Right lobe of liver (tissue), 6 donors: ENCODE measurements around the gene ST6GALNAC6. TPM values are rescaled to one million over a fixed set of nuclear protein-coding genes. Genes with fewer than 3 reads are reported as not detected.

Source experiments
- ATAC-seq, 4 donors: fragments of 200-7000 bp; cut with Tn5 transposase; one replicate each; pipeline ENCODE4 v1.9.1; 2020; ENCODE audit warnings: mild to moderate bottlenecking in 4 of 4, moderate library complexity in 4 of 4
- DNase-seq, 3 donors: peaks; one replicate each; pipeline ENCODE4 v3.0.0-alpha.2; 2020
- H3K27ac ChIP-seq, 3 donors: fragments of 200-600 bp; one replicate each; pipeline ENCODE4 v1.8.0; 2022
- H3K27me3 ChIP-seq, 2 donors: fragments of 200-600 bp; one replicate each; pipeline ENCODE4 v1.8.0; 2022
- H3K36me3 ChIP-seq, 4 donors: fragments of 200-600 bp; sonication (generic) in 1 of 4; one replicate each; pipeline versions ENCODE4 v1.5.1 to v1.8.0; 2017 to 2022; ENCODE audit warnings: control low read depth in 1 of 4
- H3K4me1 ChIP-seq, 4 donors: fragments of 200-600 bp; sonication (generic) in 1 of 4; one replicate each; pipeline versions ENCODE4 v1.5.1 to v1.8.0; 2017 to 2022; ENCODE audit warnings: control low read depth in 1 of 4
- H3K4me3 ChIP-seq, 3 donors: fragments of 200-600 bp; one replicate each; pipeline ENCODE4 v1.8.0; 2022
- H3K9me3 ChIP-seq, 4 donors: fragments of 200-600 bp; sonication (generic) in 1 of 4; one replicate each; pipeline versions ENCODE4 v1.5.1 to v1.8.0; 2017 to 2022; ENCODE audit warnings: control low read depth in 1 of 4
- POLR2A ChIP-seq: fragments of 450-650 bp; IDR thresholded peaks from one replicate; pipeline ENCODE4 v1.6.1; 2017; ENCODE audit warnings: antibody characterized with exemption, mild to moderate bottlenecking
- WGBS: methylation state at CpG from one replicate; pipeline ENCODE4 v1.1.6; 2018; ENCODE audit warnings: low coverage, low lambda C conversion rate; ENCODE audit not compliant: insufficient coverage; ENCODE audit errors: missing lambda C conversion rate; 5-methylcytosine and 5-hydroxymethylcytosine counted together
- intact Hi-C, 2 donors: fragments of 100-400 bp; cut with DNase I; formaldehyde crosslinking; loops; one replicate each; pipeline versions ENCODE4 v1.11.2 to v1.14.1; 2022
- total RNA-seq, 6 experiments: library from RNA; depleted of rRNA in 2 of 6; stranded (reverse); fragments of >200 nt in 2 of 6; fragmentation: NEBNext Ultra II Directional in 3 of 6; extraction: Animal tissue kit (Norgen Biotek cat#: 25700) in 3 of 6; gene quantifications; one replicate each; pipeline versions ENCODE4 v1.1.0 to v1.2.4, GENCODE V29; 2016 to 2023
- TF ChIP-seq, protein P1 (sequence below), 4 donors: fragments of 200-600 bp in 3 of 4; fragments of 450-650 bp in 1 of 4; IDR thresholded peaks; one replicate each; pipeline versions ENCODE4 v1.5.1 to v1.8.0; 2016 to 2022; ENCODE audit warnings: antibody characterized with exemption in 4 of 4, mild to moderate bottlenecking in 2 of 4
- donor health status: DM: no; HTN: yes; CAD: no.
- donor health status: DM: no; HTN: no; CAD: no.
- donor health status: DM: no; HTN: no; CAD: no.
- donor health status: DM: no; HTN: yes; CAD: no.
- donor health status: DM: no; HTN: yes; CAD: no.

Gene ST6GALNAC6
- total RNA-seq, 6 experiments from 2014 or later = 22.5 to 40.3 (median 29.8) TPM

DNA sequence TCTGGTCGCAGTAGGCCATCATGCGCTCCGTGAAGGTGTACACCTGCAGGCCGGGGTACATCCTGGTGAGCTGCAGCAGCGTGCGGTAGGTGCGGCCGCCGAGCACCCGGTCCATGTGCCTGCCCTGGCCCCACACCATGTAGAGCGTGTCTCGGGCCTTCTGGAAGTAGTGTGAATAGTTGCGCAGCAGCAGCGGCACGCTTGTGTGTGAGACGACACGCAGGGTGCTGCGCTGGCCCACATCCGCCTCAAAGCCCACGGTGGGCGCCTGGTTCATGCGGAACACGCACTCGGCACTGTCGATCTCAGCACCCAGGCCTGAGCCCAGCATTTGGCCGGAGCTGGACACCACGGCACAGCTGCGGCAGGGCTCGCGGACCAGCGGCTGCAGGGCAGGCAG lies 12.9 kb upstream of the ST6GALNAC6 start:
- no peak for DNase-seq
- H3K4me1 ChIP-seq = peaks cover 0 to 28% (median 9%) of the 10 kb centered on the region in 4 donors
- H3K27ac ChIP-seq = no peak overlapping the region
- intact Hi-C loops = no loop called here
- WGBS = 98% methylated on average over 10 of the region's 31 CpGs
- H3K27me3 ChIP-seq = no peaks in the 10 kb centered on the region
- no peak for ATAC-seq
- H3K9me3 ChIP-seq = no peaks in the 10 kb centered on the region
- H3K36me3 ChIP-seq = peaks cover 0 to 1% (median 0%) of the 10 kb centered on the region in 4 donors
- TF ChIP-seq POLR2A = no peak
- TF ChIP-seq, protein P1, sequence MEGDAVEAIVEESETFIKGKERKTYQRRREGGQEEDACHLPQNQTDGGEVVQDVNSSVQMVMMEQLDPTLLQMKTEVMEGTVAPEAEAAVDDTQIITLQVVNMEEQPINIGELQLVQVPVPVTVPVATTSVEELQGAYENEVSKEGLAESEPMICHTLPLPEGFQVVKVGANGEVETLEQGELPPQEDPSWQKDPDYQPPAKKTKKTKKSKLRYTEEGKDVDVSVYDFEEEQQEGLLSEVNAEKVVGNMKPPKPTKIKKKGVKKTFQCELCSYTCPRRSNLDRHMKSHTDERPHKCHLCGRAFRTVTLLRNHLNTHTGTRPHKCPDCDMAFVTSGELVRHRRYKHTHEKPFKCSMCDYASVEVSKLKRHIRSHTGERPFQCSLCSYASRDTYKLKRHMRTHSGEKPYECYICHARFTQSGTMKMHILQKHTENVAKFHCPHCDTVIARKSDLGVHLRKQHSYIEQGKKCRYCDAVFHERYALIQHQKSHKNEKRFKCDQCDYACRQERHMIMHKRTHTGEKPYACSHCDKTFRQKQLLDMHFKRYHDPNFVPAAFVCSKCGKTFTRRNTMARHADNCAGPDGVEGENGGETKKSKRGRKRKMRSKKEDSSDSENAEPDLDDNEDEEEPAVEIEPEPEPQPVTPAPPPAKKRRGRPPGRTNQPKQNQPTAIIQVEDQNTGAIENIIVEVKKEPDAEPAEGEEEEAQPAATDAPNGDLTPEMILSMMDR (IDR thresholded peaks at IDR 0.05) = no peak
- no peak overlapping the region for H3K4me3 ChIP-seq

DNA sequence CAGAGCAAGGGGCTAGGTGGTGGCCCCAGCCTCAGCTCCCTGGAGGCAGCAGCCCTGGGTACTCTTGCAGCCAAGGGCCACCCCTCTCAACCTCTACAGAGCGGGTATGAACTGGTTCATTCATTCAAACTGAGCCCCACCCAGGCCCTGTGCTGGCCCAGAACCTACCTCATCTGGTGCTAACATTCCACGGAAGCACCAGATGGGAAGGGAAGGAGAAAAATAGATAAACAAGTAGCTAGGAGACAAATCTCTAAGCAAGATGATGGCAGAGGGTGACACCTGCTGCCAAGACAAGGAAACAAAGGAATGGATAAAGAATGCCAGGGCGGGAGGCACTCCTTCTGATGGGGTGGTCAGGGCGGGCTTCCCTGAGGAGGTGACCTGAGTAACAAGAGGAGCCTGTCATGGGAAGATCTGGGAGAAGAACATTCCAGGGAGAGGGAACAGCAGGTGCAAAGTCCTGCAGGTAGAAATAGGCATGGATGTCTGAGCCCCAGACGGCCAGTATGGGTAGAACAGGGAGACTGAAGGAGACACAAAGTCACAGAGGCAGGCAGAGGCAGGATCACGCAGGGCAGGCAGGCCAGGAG lies 11.3 kb upstream of the ST6GALNAC6 start:
- H3K27ac ChIP-seq = no peak overlapping the region
- intact Hi-C loops = no loop called here
- peaks cover 0 to 1% (median 0%) of the 10 kb centered on the region in 4 donors for H3K36me3 ChIP-seq
- no peak for DNase-seq
- TF ChIP-seq, protein P1 (IDR thresholded peaks at IDR 0.05) = peak in 2 of 4 donors; percentile 6 to 23
- TF ChIP-seq POLR2A = no peak
- 61% methylated on average over 6 of the region's 6 CpGs for WGBS
- peaks cover 0 to 20% (median 7%) of the 10 kb centered on the region in 4 donors for H3K4me1 ChIP-seq
- ATAC-seq = no peak
- H3K27me3 ChIP-seq = no peaks in the 10 kb centered on the region
- no peaks in the 10 kb centered on the region for H3K9me3 ChIP-seq
- H3K4me3 ChIP-seq = no peak overlapping the region

DNA sequence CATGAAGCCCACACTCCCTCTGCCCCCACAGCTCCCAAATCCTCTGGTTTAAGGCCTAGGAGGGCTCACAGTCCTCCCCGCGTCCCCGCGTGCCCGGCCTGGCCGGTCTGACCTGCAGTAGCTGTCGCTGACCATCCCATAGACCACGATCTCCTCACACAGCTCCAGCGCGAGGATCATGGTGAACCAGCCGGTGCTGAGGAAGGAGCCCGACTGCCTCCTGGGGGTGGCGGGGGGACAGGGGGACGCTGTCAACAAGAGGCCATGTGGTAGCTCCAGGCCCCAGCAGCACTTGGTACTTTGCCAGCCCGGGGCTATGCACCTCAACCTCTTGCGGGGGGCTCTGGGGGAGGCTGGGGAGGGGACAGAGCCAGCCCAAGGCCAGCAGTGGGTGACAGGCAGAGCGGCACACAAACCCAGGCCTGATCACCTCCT lies 10.5 kb upstream of the ST6GALNAC6 start:
- intact Hi-C loops = no loop called here
- DNase-seq (no peak), ATAC-seq (no peak)
- TF ChIP-seq, protein P1 (IDR thresholded peaks at IDR 0.05) = no peak
- TF ChIP-seq POLR2A = no peak
- no peak overlapping the region for H3K27ac ChIP-seq
- no peak overlapping the region for H3K4me3 ChIP-seq
- H3K36me3 ChIP-seq = peaks cover 0 to 1% (median 0%) of the 10 kb centered on the region in 4 donors
- H3K27me3 ChIP-seq = no peaks in the 10 kb centered on the region
- H3K4me1 ChIP-seq = peaks cover 0 to 12% (median 5%) of the 10 kb centered on the region in 4 donors
- H3K9me3 ChIP-seq = no peaks in the 10 kb centered on the region
- WGBS = 67% methylated on average over 3 of the region's 17 CpGs

DNA sequence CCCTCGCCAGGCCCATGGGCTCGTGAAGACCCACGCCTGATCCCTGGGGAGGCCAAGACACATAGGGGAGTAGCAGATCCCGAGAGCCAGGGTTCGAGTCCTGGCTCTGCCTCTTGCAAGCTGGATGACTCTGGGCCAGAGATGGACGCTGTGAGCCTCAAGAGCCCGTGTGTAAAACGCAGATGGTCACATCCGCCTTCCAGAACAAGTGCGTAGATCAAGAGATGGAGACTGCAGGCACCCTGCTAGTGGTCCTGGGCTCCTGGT lies 9.2 kb upstream of the ST6GALNAC6 start:
- Histone ChIP-seq H3K4me3 (no peak overlapping the region), H3K9me3 (no peaks in the 10 kb centered on the region), H3K36me3 (peaks cover 0 to 1% (median 0%) of the 10 kb centered on the region in 4 donors), H3K4me1 (peaks cover 0 to 21% (median 7%) of the 10 kb centered on the region in 4 donors), H3K27me3 (no peaks in the 10 kb centered on the region), H3K27ac (no peak overlapping the region)
- no peak for DNase-seq
- intact Hi-C loops = no loop called here
- TF ChIP-seq, protein P1 (IDR thresholded peaks at IDR 0.05) = no peak
- no peak for TF ChIP-seq POLR2A
- ATAC-seq = no peak
- WGBS = 77% methylated on average over 3 of the region's 10 CpGs
